ENCODE measurements around the gene ITGAL. TPM values are rescaled to one million over a fixed set of nuclear protein-coding genes. Genes with fewer than 3 reads are reported as not detected.

Gene ITGAL
- total RNA-seq, 1 experiment from 2014 or later: not detected

DNA sequence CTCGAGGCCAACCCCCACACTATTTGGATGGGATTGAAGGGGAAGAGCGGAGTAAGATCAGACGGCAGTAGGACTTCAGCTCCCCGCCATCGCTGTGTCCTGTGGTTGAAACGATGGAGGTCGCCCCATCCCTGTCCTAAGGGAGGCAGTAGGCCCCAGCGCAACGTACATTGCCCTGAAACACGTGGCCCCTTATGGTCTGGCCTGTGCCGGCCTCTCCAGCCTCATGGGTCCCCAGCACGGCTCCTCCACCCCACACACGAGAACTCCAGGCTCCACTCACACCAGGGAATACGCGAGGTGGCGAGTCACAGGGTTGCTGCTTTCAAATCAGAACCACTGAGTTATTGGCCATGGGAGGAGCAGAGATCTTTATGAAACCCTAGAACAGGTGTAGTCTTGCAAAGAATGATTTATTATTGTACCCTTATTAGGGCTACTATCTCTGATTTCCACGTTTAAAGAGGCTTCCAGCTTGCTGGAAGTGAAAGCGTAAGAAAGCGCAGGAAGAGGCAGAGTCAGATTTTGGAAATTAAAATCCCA lies 42.0 kb upstream of the ITGAL start:
- Mint-ChIP-seq H3K27ac (ENCODE audit: unreplicated experiment) (no peak overlapping the region), H3K9me3 (ENCODE audit: low read depth, unreplicated experiment) (no peaks in the 10 kb centered on the region)

DNA sequence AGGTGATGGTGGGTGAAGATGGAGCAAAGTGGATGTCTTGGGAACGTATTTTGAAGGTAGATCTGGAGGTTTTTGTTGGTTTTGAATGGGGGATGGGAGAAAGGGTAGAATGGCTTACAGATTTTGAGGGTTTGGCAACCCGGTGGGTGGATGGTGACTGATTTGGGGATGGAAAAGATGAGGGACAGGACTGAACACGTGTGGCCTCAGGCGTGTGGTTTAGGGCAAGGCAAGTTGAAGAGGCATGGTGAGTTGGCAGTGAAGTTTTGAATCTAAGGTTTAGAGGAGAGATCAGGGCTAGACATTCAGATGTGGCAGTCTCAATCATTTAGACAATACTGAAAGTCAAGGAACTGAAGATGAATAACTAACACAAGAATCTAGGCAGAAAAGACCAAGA lies 37.7 kb upstream of the ITGAL start:
- H3K27me3 Mint-ChIP-seq (ENCODE audit: unreplicated experiment): no peaks in the 10 kb centered on the region
- DNase-seq: no peak
- no TSS peak for BruUV-seq (replicated peaks)
- peaks cover 8% of the 10 kb centered on the region for H3K4me1 Mint-ChIP-seq (ENCODE audit: low read depth, unreplicated experiment)
- H3K4me3 Mint-ChIP-seq (ENCODE audit: low read depth, unreplicated experiment): no peak overlapping the region
- no peaks in the 10 kb centered on the region for H3K9me3 Mint-ChIP-seq (ENCODE audit: low read depth, unreplicated experiment)
- no peaks in the 10 kb centered on the region for H3K36me3 Mint-ChIP-seq (ENCODE audit: insufficient read depth, unreplicated experiment)
- CTCF ChIA-PET: interaction anchor here (0.7 kb wide), 1 partner anchor 189 kb away, joined by 3 read pairs; no protein-coding TSS in a partner anchor
- TF ChIP-seq CTCF (IDR thresholded peaks at IDR 0.05; ENCODE audit: unreplicated experiment): no peak
- H3K27ac Mint-ChIP-seq (ENCODE audit: unreplicated experiment): no peak overlapping the region
- intact Hi-C loops (cut with micrococcal nuclease; ENCODE audit: unreplicated experiment): loop anchor here (10.0 kb wide), 1 partner anchor 150 kb away; the partner anchor contains the start of gene ZNF785

More for the DNA sequence above, 42.0 kb upstream of the ITGAL start:
- CTCF ChIA-PET: interaction anchor here (0.6 to 2.4 kb wide), 24 partner anchors 10 to 365 kb away, joined by 3 to 33 read pairs (median 8); partner anchors contain the start of genes ALDOA, FBRS, TBC1D10B and ZNF48
- DNase-seq: no peak
- Mint-ChIP-seq H3K36me3 (ENCODE audit: insufficient read depth, unreplicated experiment) (peaks cover 20% of the 10 kb centered on the region), H3K27me3 (ENCODE audit: unreplicated experiment) (no peaks in the 10 kb centered on the region), H3K4me1 (ENCODE audit: low read depth, unreplicated experiment) (peaks cover 17% of the 10 kb centered on the region), H3K4me3 (ENCODE audit: low read depth, unreplicated experiment) (no peak overlapping the region)
- intact Hi-C loops (cut with micrococcal nuclease; ENCODE audit: unreplicated experiment): loop anchor here (1.0 to 10.0 kb wide), 4 partner anchors 14 to 198 kb away; partner anchors contain the start of genes SEPHS2, ZNF747 and ZNF785
- no TSS peak for BruUV-seq (replicated peaks)
- TF ChIP-seq CTCF (IDR thresholded peaks at IDR 0.05; ENCODE audit: unreplicated experiment): peak; percentile 18

GRCh38 chr16:30437511-30438046 lies 35.0 kb upstream of the ITGAL start:
- Mint-ChIP-seq H3K27ac (ENCODE audit: unreplicated experiment) (peak overlapping the region; percentile 25), H3K27me3 (ENCODE audit: unreplicated experiment) (no peaks in the 10 kb centered on the region), H3K36me3 (ENCODE audit: insufficient read depth, unreplicated experiment) (peaks cover 8% of the 10 kb centered on the region), H3K4me3 (ENCODE audit: low read depth, unreplicated experiment) (no peak overlapping the region), H3K4me1 (ENCODE audit: low read depth, unreplicated experiment) (peaks cover 8% of the 10 kb centered on the region), H3K9me3 (ENCODE audit: low read depth, unreplicated experiment) (no peaks in the 10 kb centered on the region)
- CTCF ChIA-PET: no interaction called here
- intact Hi-C loops (cut with micrococcal nuclease; ENCODE audit: unreplicated experiment): loop anchor here (10.0 kb wide), 1 partner anchor 147 kb away; the partner anchor contains the start of gene ZNF785
- no peak for TF ChIP-seq CTCF (IDR thresholded peaks at IDR 0.05; ENCODE audit: unreplicated experiment)
- BruUV-seq (replicated peaks): no TSS peak
- peak; percentile 4 for DNase-seq

GRCh38 chr16:30438835-30439234 lies 33.7 kb upstream of the ITGAL start:
- Mint-ChIP-seq H3K9me3 (ENCODE audit: low read depth, unreplicated experiment) (no peaks in the 10 kb centered on the region), H3K4me3 (ENCODE audit: low read depth, unreplicated experiment) (no peak overlapping the region), H3K27ac (ENCODE audit: unreplicated experiment) (no peak overlapping the region), H3K36me3 (ENCODE audit: insufficient read depth, unreplicated experiment) (peaks cover 21% of the 10 kb centered on the region), H3K4me1 (ENCODE audit: low read depth, unreplicated experiment) (peaks cover 19% of the 10 kb centered on the region), H3K27me3 (ENCODE audit: unreplicated experiment) (no peaks in the 10 kb centered on the region)
- CTCF ChIA-PET: interaction anchor here (0.7 kb wide), 1 partner anchor 207 kb away, joined by 3 read pairs; no protein-coding TSS in a partner anchor
- intact Hi-C loops (cut with micrococcal nuclease; ENCODE audit: unreplicated experiment): loop anchor here (10.0 kb wide), 1 partner anchor 146 kb away; the partner anchor contains the start of gene ZNF785
- TF ChIP-seq CTCF (IDR thresholded peaks at IDR 0.05; ENCODE audit: unreplicated experiment): no peak
- DNase-seq: no peak
- BruUV-seq (replicated peaks): no TSS peak

Data from Calu3 (cell line).